ENCODE data around the gene PSME4. TPM values are rescaled to one million over a fixed set of nuclear protein-coding genes. Genes with fewer than 3 reads are reported as not detected.
"Not testable (repeated sequence)": the region's sequence is repeated elsewhere in the genome, so short reads cannot be mapped to it uniquely, and the experiment has no call there.

Gene PSME4
- total RNA-seq, 1 experiment from 2014 or later, result 63.2 TPM

DNA sequence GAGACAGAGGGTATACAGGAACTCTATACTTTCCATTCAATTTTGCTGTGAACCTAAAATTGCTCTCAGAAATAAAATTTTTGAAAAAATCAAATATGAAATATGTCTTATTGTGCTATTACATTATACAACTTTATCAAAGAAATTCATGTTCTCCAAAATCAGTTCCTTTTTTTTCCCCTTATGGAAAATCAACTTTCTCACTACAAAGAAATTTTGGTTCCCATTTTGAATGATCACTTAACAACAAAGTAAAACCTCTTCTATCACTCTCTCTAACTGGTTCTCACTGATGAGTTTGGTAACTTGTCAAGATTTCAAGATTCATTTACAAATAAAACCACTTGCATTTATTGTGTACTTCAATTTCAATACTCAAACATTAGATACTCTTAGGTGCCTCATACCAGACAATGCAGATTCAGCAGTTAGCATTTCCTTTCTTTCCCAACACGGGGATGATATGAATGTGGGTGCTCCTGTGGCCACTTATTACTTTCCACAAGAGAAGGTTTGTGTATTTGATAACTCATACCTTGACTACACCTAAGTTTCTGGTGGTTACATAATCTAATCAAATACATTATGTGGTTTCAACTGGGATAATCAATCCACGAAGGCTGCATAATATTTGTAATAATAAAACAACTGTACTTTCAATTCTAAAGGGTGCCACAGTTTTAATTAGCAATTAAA lies 6.4 kb downstream of the PSME4 start:
- Histone ChIP-seq H3K27ac (ENCODE audit: low read length) (no peak overlapping the region), H3K27me3 (ENCODE audit: control insufficient read depth, insufficient read depth, low read length) (no peaks in the 10 kb centered on the region), H3K4me3 (ENCODE audit: low read depth in 2 of 2, low read length in 2 of 2) (no peak overlapping the region), H3K36me3 (ENCODE audit: control insufficient read depth, insufficient read depth, low read length) (no peaks in the 10 kb centered on the region), H3K9me3 (ENCODE audit: control insufficient read depth, insufficient read depth, low read depth, low read length) (no peaks in the 10 kb centered on the region), H3K4me1 (ENCODE audit: control insufficient read depth, insufficient read depth, low read length) (peaks cover 5% of the 10 kb centered on the region)
- in situ Hi-C loops (cut with HindIII; ENCODE audit: low pct_unique_long_range_greater_than_20kb, low sequenced_read_pairs), result no loop called here
- ATAC-seq (no peak), DNase-seq (ENCODE audit: low read depth, low spot score) (no peak)
- CTCF ChIA-PET, result no interaction called here
- TF ChIP-seq, protein P1, sequence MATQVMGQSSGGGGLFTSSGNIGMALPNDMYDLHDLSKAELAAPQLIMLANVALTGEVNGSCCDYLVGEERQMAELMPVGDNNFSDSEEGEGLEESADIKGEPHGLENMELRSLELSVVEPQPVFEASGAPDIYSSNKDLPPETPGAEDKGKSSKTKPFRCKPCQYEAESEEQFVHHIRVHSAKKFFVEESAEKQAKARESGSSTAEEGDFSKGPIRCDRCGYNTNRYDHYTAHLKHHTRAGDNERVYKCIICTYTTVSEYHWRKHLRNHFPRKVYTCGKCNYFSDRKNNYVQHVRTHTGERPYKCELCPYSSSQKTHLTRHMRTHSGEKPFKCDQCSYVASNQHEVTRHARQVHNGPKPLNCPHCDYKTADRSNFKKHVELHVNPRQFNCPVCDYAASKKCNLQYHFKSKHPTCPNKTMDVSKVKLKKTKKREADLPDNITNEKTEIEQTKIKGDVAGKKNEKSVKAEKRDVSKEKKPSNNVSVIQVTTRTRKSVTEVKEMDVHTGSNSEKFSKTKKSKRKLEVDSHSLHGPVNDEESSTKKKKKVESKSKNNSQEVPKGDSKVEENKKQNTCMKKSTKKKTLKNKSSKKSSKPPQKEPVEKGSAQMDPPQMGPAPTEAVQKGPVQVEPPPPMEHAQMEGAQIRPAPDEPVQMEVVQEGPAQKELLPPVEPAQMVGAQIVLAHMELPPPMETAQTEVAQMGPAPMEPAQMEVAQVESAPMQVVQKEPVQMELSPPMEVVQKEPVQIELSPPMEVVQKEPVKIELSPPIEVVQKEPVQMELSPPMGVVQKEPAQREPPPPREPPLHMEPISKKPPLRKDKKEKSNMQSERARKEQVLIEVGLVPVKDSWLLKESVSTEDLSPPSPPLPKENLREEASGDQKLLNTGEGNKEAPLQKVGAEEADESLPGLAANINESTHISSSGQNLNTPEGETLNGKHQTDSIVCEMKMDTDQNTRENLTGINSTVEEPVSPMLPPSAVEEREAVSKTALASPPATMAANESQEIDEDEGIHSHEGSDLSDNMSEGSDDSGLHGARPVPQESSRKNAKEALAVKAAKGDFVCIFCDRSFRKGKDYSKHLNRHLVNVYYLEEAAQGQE (IDR thresholded peaks at IDR 0.05; ENCODE audit: insufficient read depth in 1 of 2, low read depth in 2 of 2, low read length in 1 of 2), result no peak
- TF ChIP-seq POLR2AphosphoS5 (IDR thresholded peaks at IDR 0.05; ENCODE audit: low read depth, low read length) (no peak), TCF7L2 (IDR thresholded peaks at IDR 0.05; ENCODE audit: low read depth, low read length) (no peak)
- intact Hi-C loops (cut with micrococcal nuclease; ENCODE audit: unreplicated experiment), result no loop called here
- TSS peak; percentile 1 for BruUV-seq (replicated peaks)
- POLR2A ChIA-PET, result no interaction called here

DNA sequence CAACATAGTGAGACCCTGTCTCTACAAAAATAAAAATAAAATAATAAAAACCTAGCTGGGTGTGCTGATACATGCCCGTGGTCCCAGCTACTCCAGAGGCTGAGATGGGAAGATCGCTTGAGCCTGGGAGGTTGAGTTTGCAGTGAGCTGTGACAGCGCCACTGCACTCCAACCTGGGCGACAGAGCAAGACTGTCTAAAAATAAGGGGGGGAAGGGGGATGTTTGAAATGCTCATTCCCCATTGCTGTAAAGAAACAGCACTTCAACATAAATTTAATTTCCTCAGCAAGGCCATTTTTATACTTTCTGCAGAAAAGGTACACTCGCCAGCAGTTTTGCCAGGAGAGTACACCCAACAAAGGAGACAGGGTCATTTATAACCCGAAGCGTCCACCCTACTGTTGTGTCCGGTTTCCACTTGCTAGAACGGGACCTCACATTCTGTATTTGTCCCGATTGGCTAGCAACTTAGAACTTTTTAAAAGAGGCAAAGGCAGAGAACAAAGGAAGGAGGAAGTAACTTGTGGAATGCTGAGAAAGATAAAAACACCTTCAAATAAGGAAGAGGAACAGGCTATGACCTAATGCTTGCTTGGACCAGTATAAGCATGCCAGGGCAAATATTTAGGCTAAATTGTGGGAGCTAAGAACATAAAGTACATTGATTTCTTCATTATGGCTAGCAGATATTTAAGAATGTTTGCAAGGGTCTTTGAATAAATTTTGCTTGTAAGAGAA lies 9.1 kb downstream of the PSME4 start:
- H3K4me1 ChIP-seq (ENCODE audit: control insufficient read depth, insufficient read depth, low read length); H3K4me3 ChIP-seq (ENCODE audit: low read depth in 2 of 2, low read length in 2 of 2); intact Hi-C loops (cut with micrococcal nuclease; ENCODE audit: unreplicated experiment); DNase-seq (ENCODE audit: low read depth, low spot score); H3K36me3 ChIP-seq (ENCODE audit: control insufficient read depth, insufficient read depth, low read length); H3K27ac ChIP-seq (ENCODE audit: low read length); H3K9me3 ChIP-seq (ENCODE audit: control insufficient read depth, insufficient read depth, low read depth, low read length); CTCF ChIA-PET; H3K27me3 ChIP-seq (ENCODE audit: control insufficient read depth, insufficient read depth, low read length); ATAC-seq; in situ Hi-C loops (cut with HindIII; ENCODE audit: low pct_unique_long_range_greater_than_20kb, low sequenced_read_pairs); POLR2A ChIA-PET: not testable (repeated sequence)
- TSS peak; percentile 1 for BruUV-seq (replicated peaks)

DNA sequence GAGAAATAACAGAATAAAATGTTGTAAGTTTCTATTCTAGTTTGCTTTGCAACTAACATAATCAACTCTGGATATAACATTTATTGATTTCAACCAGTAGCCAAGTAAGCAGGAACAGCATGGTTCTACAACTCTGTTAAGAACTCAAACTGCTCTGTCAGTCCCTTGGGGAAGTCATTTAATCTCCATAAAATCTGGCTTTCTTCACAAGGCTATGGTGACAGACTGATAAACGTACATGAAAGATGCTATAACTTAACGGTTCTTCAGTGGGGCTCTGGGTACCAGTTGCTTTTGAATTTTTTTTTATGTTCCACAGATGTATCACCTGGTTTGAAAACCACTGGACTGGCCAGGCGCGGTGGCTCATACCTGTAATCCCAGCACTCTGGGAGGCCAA lies 10.3 kb downstream of the PSME4 start:
- TF ChIP-seq SIN3A (IDR thresholded peaks at IDR 0.05; ENCODE audit: borderline replicate concordance, insufficient read depth, low read depth, low read length) (no peak), TCF7L2 (IDR thresholded peaks at IDR 0.05; ENCODE audit: low read depth, low read length) (no peak), POLR2AphosphoS5 (IDR thresholded peaks at IDR 0.05; ENCODE audit: low read depth, low read length) (no peak)
- TF ChIP-seq, protein P2, sequence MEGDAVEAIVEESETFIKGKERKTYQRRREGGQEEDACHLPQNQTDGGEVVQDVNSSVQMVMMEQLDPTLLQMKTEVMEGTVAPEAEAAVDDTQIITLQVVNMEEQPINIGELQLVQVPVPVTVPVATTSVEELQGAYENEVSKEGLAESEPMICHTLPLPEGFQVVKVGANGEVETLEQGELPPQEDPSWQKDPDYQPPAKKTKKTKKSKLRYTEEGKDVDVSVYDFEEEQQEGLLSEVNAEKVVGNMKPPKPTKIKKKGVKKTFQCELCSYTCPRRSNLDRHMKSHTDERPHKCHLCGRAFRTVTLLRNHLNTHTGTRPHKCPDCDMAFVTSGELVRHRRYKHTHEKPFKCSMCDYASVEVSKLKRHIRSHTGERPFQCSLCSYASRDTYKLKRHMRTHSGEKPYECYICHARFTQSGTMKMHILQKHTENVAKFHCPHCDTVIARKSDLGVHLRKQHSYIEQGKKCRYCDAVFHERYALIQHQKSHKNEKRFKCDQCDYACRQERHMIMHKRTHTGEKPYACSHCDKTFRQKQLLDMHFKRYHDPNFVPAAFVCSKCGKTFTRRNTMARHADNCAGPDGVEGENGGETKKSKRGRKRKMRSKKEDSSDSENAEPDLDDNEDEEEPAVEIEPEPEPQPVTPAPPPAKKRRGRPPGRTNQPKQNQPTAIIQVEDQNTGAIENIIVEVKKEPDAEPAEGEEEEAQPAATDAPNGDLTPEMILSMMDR (IDR thresholded peaks at IDR 0.05), result no peak
- TF ChIP-seq, protein P1 (IDR thresholded peaks at IDR 0.05; ENCODE audit: insufficient read depth in 1 of 2, low read depth in 2 of 2, low read length in 1 of 2), result no peak
- H3K4me1 ChIP-seq (ENCODE audit: control insufficient read depth, insufficient read depth, low read length), result no peaks in the 10 kb centered on the region
- DNase-seq (ENCODE audit: low read depth, low spot score) (no peak), ATAC-seq (no peak)
- no peaks in the 10 kb centered on the region for H3K36me3 ChIP-seq (ENCODE audit: control insufficient read depth, insufficient read depth, low read length)
- H3K27me3 ChIP-seq (ENCODE audit: control insufficient read depth, insufficient read depth, low read length), result no peaks in the 10 kb centered on the region
- CTCF ChIA-PET, result no interaction called here
- intact Hi-C loops (cut with micrococcal nuclease; ENCODE audit: unreplicated experiment), result no loop called here
- no TSS peak for BruUV-seq (replicated peaks)
- in situ Hi-C loops (cut with HindIII; ENCODE audit: low pct_unique_long_range_greater_than_20kb, low sequenced_read_pairs), result no loop called here
- H3K27ac ChIP-seq (ENCODE audit: low read length), result no peak overlapping the region
- POLR2A ChIA-PET, result no interaction called here
- H3K9me3 ChIP-seq (ENCODE audit: control insufficient read depth, insufficient read depth, low read depth, low read length), result no peaks in the 10 kb centered on the region
- H3K4me3 ChIP-seq (ENCODE audit: low read depth in 2 of 2, low read length in 2 of 2), result no peak overlapping the region
